ENCODE measurements around the gene RUFY3. TPM values are rescaled to one million over a fixed set of nuclear protein-coding genes. Genes with fewer than 3 reads are reported as not detected.

Gene RUFY3
- total and polyA plus RNA-seq, 9 of the 15 experiments (the other 6 are each of a cell fraction or from before 2014, with no cell fraction given), result 4.2 to 31.1 (median 21.5) TPM

DNA sequence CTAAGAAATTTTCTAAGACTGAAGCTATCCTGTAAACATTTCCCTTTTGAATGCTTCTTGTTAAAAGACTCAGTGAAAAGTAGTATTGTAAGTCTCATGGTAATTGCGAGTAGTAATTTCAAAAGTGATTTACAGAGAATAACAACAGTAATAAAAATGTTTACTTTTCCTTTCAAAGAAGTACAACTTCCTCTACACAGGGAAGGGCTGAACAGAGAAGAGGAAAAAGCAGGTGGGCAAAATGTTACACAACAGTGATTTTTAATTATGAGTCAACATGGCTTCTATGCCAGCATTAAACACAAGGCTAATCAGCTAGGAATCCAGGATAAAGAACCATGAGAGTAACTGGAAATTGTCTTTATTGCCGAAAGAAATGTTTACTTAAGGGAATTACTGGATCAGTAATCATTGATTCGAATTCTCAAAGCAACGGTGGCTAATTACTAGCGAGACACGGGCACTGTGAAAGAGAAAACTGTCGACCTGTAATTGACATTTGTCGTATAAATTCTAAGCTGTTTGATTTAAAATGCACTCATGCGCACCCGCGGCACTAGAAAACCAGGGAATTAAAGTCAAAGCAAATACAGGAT lies 18.0 kb upstream of the RUFY3 start:
- Histone ChIP-seq H4K20me1 (replicated peaks; ENCODE audit: control insufficient read depth, insufficient read depth, low read length) (no peaks in the 10 kb centered on the region), H3K9me1 (ENCODE audit: control insufficient read depth, insufficient read depth, low read length) (no peaks in the 10 kb centered on the region)
- no peak for DNase-seq (ENCODE audit: extremely low read depth in 1 of 4, low spot score in 3 of 4)

DNA sequence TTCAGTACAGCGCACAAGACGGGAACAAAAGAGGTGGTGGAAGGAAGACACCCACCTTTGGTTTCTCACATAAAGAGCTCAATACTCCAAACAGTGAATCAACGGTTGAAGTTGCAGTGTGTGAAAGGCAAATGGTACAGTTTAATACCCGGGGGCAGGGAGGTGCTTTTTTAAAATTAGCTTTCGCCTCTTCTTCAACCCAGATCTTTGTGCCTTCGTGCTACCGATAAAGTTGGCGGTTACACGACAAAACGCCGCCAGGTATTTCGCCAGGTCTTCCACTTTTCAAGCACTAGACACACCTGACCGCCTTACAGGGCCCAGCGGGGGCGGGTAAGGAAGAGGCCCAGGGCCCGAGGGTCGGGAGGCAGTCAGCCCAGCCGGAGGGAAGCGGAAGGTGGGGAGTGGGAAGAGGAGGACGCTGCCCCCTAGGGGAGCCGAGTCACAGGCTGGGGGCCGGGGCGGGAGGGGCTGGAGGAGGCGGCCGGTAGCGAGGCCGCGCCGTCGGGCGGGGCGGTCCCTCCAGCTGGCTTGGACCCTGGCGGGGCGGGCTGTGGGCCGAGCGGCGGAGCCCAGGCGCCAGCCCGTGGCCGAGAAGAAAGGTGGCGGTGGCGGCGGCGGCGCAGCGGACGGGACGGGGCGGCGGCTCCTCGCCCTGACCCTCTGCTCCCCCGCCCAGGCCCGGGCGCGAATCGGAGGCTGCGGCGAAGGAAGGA lies 17.4 kb upstream of the RUFY3 start:
- Histone ChIP-seq H3K27me3 (ENCODE audit: control insufficient read depth in 2 of 2, insufficient read depth in 2 of 2, low read length in 2 of 2) (no peaks in the 10 kb centered on the region), H3K4me1 (replicated peaks in 1 of 2; ENCODE audit: control insufficient read depth in 2 of 2, insufficient read depth in 2 of 2, low read length in 2 of 2) (peaks cover 15% of the 10 kb centered on the region in 2 experiments; a peak in 4 of 5 replicates), H3K4me2 (ENCODE audit: insufficient read depth, low read length) (peak overlapping the region; percentile 81), H3K36me3 (ENCODE audit: control insufficient read depth, insufficient read depth, low read length) (no peaks in the 10 kb centered on the region), H3K9me1 (ENCODE audit: control insufficient read depth, insufficient read depth, low read length) (no peaks in the 10 kb centered on the region), H4K20me1 (replicated peaks; ENCODE audit: control insufficient read depth, insufficient read depth, low read length) (no peaks in the 10 kb centered on the region), H3K27ac (ENCODE audit: extremely low read depth, low read depth, low read length) (peak overlapping the region; percentile 85), H3K9me3 (replicated peaks; ENCODE audit: control insufficient read depth, insufficient read depth, low read depth, low read length) (no peaks in the 10 kb centered on the region), H3K79me2 (ENCODE audit: control insufficient read depth, insufficient read depth, low read length) (peaks cover 25% of the 10 kb centered on the region), H3K4me3 (peak overlapping the region; percentile 79), H2AFZ (ENCODE audit: low read depth, low read length) (peak overlapping the region; percentile 98), H3K9ac (ENCODE audit: insufficient read depth in 1 of 2, low read depth in 2 of 2, low read length in 2 of 2) (peak overlapping the region; percentile 79 to 94)
- in situ Hi-C loops (cut with MboI), result no loop called here
- BruUV-seq (replicated peaks), result TSS peak; percentile 93
- 5% methylated on average over 19 of the region's 58 CpGs for WGBS (ENCODE audit: insufficient coverage, low coverage, missing lambda C conversion rate)
- ChIA-PET CTCF (ENCODE audit: low intra/inter-chr PET ratio) (interaction anchor here (0.7 to 1.2 kb wide), 2 partner anchors 9 to 104 kb away, joined by 3 to 4 read pairs; no protein-coding TSS in a partner anchor), POLR2A (interaction anchor here (0.6 to 3.5 kb wide), 13 partner anchors 9 to 315 kb away, joined by 3 to 17 read pairs (median 4); partner anchors contain the start of genes GRSF1 and UTP3)
- ATAC-seq (peak; percentile 88), DNase-seq (ENCODE audit: extremely low read depth in 1 of 4, low spot score in 3 of 4) (peak; percentile 84 to 92 (median 87)), FAIRE-seq (no peak)
- intact Hi-C loops (cut with micrococcal nuclease), result loop anchor here (2.0 to 10.0 kb wide), 3 partner anchors 52 to 290 kb away; partner anchors contain the start of genes DCK and GRSF1
- TF ChIP-seq MAFF (IDR thresholded peaks at IDR 0.05; ENCODE audit: low read length), result no peak
- TF ChIP-seq HIVEP1 (CRISPR knock-in tag; IDR thresholded peaks at IDR 0.05), result no peak
- TF ChIP-seq ZNF707 (CRISPR knock-in tag; conservative IDR thresholded peaks at IDR 0.05), result no peak
- peak; percentile 28; the same call in 1 of the 2 replicates for TF ChIP-seq JUNB (CRISPR knock-in tag; conservative IDR thresholded peaks at IDR 0.05)
- TF ChIP-seq, protein P1, sequence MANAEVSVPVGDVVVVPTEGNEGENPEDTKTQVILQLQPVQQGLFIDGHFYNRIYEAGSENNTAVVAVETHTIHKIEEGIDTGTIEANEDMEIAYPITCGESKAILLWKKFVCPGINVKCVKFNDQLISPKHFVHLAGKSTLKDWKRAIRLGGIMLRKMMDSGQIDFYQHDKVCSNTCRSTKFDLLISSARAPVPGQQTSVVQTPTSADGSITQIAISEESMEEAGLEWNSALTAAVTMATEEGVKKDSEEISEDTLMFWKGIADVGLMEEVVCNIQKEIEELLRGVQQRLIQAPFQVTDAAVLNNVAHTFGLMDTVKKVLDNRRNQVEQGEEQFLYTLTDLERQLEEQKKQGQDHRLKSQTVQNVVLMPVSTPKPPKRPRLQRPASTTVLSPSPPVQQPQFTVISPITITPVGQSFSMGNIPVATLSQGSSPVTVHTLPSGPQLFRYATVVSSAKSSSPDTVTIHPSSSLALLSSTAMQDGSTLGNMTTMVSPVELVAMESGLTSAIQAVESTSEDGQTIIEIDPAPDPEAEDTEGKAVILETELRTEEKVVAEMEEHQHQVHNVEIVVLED (CRISPR knock-in tag; IDR thresholded peaks at IDR 0.05), result no peak
- 0 out of 2 replicates have a peak, but pooled peaks have one; percentile 42 for TF ChIP-seq NR4A1 (CRISPR knock-in tag; IDR thresholded peaks at IDR 0.05)
- TF ChIP-seq NR4A1 (tag; IDR thresholded peaks at IDR 0.05), result no peak
- no peak for TF ChIP-seq ELK1 (CRISPR knock-in tag; IDR thresholded peaks at IDR 0.05)
- peak; percentile 76; the same call in 1 of the 2 replicates for TF ChIP-seq CTBP1 (IDR thresholded peaks at IDR 0.05; ENCODE audit: borderline replicate concordance)

More for the DNA sequence above, 18.0 kb upstream of the RUFY3 start:
- Histone ChIP-seq H3K4me1 (replicated peaks in 1 of 2; ENCODE audit: control insufficient read depth in 2 of 2, insufficient read depth in 2 of 2, low read length in 2 of 2) (peaks cover 15% of the 10 kb centered on the region in 2 experiments; a peak in 4 of 5 replicates), H2AFZ (ENCODE audit: low read depth, low read length) (peak overlapping the region; percentile 98), H3K27me3 (ENCODE audit: control insufficient read depth in 2 of 2, insufficient read depth in 2 of 2, low read length in 2 of 2) (no peaks in the 10 kb centered on the region), H3K36me3 (ENCODE audit: control insufficient read depth, insufficient read depth, low read length) (no peaks in the 10 kb centered on the region), H3K4me2 (ENCODE audit: insufficient read depth, low read length) (peak overlapping the region; percentile 81), H3K9me3 (replicated peaks; ENCODE audit: control insufficient read depth, insufficient read depth, low read depth, low read length) (no peaks in the 10 kb centered on the region), H3K79me2 (ENCODE audit: control insufficient read depth, insufficient read depth, low read length) (peaks cover 23% of the 10 kb centered on the region), H3K27ac (ENCODE audit: extremely low read depth, low read depth, low read length) (peak overlapping the region; percentile 85), H3K9ac (ENCODE audit: insufficient read depth in 1 of 2, low read depth in 2 of 2, low read length in 2 of 2) (peak overlapping the region; percentile 79 to 94; a peak in 3 of 4 replicates), H3K4me3 (peak overlapping the region; percentile 79)
- ChIA-PET CTCF (ENCODE audit: low intra/inter-chr PET ratio) (interaction anchor here (1.2 kb wide), 1 partner anchor 103 kb away, joined by 4 read pairs; no protein-coding TSS in a partner anchor), POLR2A (interaction anchor here (0.6 to 3.5 kb wide), 11 partner anchors 8 to 315 kb away, joined by 3 to 17 read pairs (median 3); partner anchors contain the start of genes GRSF1 and UTP3)
- in situ Hi-C loops (cut with MboI), result no loop called here
- intact Hi-C loops (cut with micrococcal nuclease), result loop anchor here (2.0 to 10.0 kb wide), 3 partner anchors 51 to 291 kb away; partner anchors contain the start of genes DCK and GRSF1
- peak; percentile 15 for FAIRE-seq
- no peak for ATAC-seq
- TF ChIP-seq NRF1 (conservative IDR thresholded peaks at IDR 0.05 in 1 of 2, IDR thresholded peaks at IDR 0.05 in 1 of 2) (peak; percentile 28 to 52; a peak in 2 of 4 replicates), ZNF41 (CRISPR knock-in tag; conservative IDR thresholded peaks at IDR 0.05) (no peak), CEBPB (tag; IDR thresholded peaks at IDR 0.05) (peak; percentile 58)
- BruUV-seq (replicated peaks), result no TSS peak
- 26% methylated on average over 11 of the region's 11 CpGs for WGBS (ENCODE audit: insufficient coverage, low coverage, missing lambda C conversion rate)

Data from K562 (cell line).